ENCODE results near the gene UVRAG.
"Not testable (repeated sequence)": the region's sequence is repeated elsewhere in the genome, so short reads cannot be mapped to it uniquely, and the experiment has no call there.

Gene UVRAG

DNA sequence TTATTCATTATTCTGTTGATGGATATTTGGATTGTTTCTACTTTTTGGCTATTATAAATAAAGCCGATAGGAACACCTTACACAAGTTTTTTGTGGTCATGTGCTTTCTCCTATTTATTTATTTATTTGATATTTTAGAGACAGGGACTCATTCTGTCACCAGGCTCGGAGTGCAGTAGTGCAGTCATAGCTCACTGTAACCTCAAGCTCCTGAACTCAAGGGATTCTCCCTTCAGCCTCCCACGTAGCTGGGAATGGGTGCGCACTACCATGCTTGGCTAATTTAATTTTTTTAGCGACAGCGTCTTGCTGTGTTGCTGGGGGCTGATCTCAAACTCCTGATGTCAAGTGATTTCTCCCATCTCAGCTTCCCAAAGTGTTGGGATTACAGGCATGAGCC is 135.1 kb downstream of the UVRAG start:
- no peak for ATAC-seq (replicated peaks)
- H3K9me3 Mint-ChIP-seq: no peaks in the 10 kb centered on the region
- H3K27ac Mint-ChIP-seq: no peak overlapping the region
- no peak for DNase-seq
- H3K4me3 Mint-ChIP-seq: no peak overlapping the region
- peaks cover 18 to 39% of the 10 kb centered on the region in 2 donors for H3K36me3 Mint-ChIP-seq
- H3K4me1 Mint-ChIP-seq: peaks cover 42 to 45% of the 10 kb centered on the region in 2 donors
- H3K27me3 Mint-ChIP-seq: no peaks in the 10 kb centered on the region

DNA sequence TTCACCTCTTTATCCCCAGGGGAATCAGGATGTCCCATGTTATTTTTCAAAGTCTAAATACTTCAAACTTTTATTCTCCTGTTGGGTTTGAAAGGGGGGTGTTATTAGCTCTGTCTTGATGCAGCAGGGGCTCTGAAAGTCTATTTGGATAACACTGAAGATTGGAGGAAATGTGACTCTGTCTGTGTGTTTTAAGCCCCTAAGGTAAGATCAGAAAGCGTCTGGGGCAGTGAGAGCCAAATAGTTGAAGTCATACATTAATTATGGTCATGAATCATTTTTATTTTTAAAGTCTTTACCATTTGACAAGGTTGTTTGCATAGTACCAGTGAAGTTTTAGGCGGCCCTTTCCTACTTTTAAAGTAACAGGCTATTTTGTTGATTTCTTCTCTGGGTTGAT is 139.0 kb downstream of the UVRAG start:
- peak overlapping the region; percentile 47 for H3K27ac Mint-ChIP-seq
- no peak overlapping the region for H3K4me3 Mint-ChIP-seq
- no peak for DNase-seq

DNA sequence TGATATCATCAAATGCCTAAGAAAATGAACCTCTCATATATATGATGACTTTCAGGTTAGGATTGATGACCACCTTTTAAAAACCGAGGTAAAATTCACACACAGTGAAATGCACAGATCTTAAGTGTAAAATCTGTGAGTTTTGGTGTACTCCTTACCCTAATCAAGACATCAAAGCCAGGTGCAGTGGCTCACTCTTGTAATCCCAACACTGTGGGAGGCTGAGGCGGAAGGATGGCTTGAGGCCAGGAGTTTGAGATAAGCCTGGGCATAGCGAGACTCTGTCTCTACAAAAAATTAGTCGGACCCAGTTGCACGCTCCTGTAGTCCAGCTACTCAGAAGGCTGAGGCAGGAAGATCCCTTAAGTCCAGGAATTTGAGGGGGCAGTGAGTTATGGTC is 140.4 kb downstream of the UVRAG start:
- H3K4me3 Mint-ChIP-seq: no peak overlapping the region
- H3K27ac Mint-ChIP-seq: no peak overlapping the region
- DNase-seq: no peak
- H3K4me1 Mint-ChIP-seq: peaks cover 25 to 58% of the 10 kb centered on the region in 2 donors
- no peak for ATAC-seq (replicated peaks)
- H3K9me3 Mint-ChIP-seq: no peaks in the 10 kb centered on the region
- H3K36me3 Mint-ChIP-seq: peaks cover 32 to 41% of the 10 kb centered on the region in 2 donors
- no peaks in the 10 kb centered on the region for H3K27me3 Mint-ChIP-seq

More for the DNA sequence above, 139.0 kb downstream of the UVRAG start:
- ATAC-seq (replicated peaks): no peak
- H3K4me1 Mint-ChIP-seq: peaks cover 25 to 51% of the 10 kb centered on the region in 2 donors
- peaks cover 29 to 35% of the 10 kb centered on the region in 2 donors for H3K36me3 Mint-ChIP-seq
- no peaks in the 10 kb centered on the region for H3K27me3 Mint-ChIP-seq
- no peaks in the 10 kb centered on the region for H3K9me3 Mint-ChIP-seq

DNA sequence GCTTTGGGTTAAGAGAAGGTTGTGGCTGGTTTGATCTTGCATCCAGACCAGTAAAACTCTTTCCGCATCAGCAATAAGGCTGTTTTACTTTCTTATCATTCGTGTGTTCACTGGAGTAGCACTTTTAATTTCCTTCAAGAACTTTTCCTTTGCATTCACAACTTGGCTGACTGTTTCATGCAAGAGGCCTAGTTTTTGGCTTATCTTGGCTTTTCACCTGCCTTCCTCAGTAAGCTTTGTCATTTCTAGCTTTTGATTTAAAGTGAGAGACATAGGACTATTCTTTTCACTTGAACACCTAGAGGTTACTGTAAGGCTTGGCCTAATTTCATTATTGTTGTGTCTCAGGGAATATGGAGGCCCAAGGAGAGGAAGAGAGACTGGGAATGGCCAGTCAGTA is 144.5 kb downstream of the UVRAG start:
- peaks cover 12 to 47% of the 10 kb centered on the region in 2 donors for H3K4me1 Mint-ChIP-seq
- H3K4me3 Mint-ChIP-seq: no peak overlapping the region
- ATAC-seq (replicated peaks) (no peak), DNase-seq (no peak)
- peak overlapping the region; percentile 86 for H3K27ac Mint-ChIP-seq
- no peaks in the 10 kb centered on the region for H3K27me3 Mint-ChIP-seq
- peaks cover 26 to 33% of the 10 kb centered on the region in 2 donors for H3K36me3 Mint-ChIP-seq
- no peaks in the 10 kb centered on the region for H3K9me3 Mint-ChIP-seq

DNA sequence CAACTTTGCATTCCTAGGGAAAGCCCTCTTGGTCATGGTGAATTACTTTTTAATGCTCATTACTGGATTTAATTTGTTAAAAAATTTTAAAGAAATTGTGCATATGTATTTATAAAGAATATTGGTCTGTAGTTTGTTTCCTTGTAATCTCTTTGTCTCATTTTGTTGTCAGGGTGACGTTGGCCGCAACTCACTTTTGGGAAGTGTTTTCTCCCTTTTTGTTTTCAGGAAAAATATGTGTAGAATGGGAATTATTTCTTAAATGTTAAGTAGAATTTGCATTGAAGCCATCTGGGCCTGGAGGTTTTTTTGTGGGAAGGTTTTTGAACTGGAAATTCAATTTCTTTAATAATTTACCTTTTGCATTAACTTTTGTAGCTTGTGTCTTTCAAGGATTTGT is 149.1 kb downstream of the UVRAG start:
- Mint-ChIP-seq H3K36me3 (peaks cover 23 to 43% of the 10 kb centered on the region in 2 donors), H3K4me1 (peaks cover 17 to 31% of the 10 kb centered on the region in 2 donors), H3K27me3 (no peaks in the 10 kb centered on the region), H3K9me3 (no peaks in the 10 kb centered on the region), H3K27ac (no peak overlapping the region), H3K4me3 (no peak overlapping the region)
- DNase-seq: no peak
- ATAC-seq (replicated peaks): no peak

DNA sequence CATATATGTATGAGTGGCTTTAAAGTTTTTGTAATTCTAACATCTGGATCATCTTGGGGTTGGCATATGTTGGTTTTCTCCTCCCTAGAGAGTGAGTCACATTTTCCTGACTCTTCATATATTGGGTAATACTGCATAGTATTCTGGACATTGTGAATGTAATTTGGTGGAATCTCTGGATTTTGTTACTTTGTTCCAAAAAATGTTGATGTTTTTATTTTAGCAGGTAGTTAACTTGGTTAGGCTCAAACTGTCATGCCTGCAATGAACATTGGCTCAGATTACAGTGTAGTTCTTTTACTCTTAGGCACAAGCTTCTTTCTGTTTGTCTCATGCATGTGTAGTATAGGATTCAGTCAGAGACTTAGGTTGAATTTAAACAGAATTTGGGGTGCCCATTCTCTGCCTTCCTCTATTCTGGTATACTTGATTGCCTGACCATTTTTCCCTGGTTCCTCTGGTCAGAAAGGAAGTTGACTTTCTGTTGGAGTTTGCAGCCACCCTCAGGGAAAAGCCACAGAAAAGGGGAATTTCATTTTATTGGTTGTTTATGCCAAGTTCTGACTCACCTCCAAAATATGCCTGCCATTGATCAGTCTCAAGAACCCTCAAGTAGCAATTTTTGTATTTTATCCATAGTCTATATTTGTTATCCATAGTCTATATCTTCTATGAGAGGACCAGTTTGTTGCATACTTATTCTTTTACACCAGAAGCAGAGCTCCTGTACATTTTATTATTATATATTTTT is 151.7 kb downstream of the UVRAG start:
- Mint-ChIP-seq H3K27me3 (no peaks in the 10 kb centered on the region), H3K9me3 (no peaks in the 10 kb centered on the region), H3K4me3 (no peak overlapping the region), H3K36me3 (peaks cover 37 to 58% of the 10 kb centered on the region in 2 donors), H3K27ac (peak overlapping the region; percentile 56), H3K4me1 (peaks cover 17 to 34% of the 10 kb centered on the region in 2 donors)
- DNase-seq: no peak
- peak; percentile 59 to 84 for ATAC-seq (replicated peaks)

DNA sequence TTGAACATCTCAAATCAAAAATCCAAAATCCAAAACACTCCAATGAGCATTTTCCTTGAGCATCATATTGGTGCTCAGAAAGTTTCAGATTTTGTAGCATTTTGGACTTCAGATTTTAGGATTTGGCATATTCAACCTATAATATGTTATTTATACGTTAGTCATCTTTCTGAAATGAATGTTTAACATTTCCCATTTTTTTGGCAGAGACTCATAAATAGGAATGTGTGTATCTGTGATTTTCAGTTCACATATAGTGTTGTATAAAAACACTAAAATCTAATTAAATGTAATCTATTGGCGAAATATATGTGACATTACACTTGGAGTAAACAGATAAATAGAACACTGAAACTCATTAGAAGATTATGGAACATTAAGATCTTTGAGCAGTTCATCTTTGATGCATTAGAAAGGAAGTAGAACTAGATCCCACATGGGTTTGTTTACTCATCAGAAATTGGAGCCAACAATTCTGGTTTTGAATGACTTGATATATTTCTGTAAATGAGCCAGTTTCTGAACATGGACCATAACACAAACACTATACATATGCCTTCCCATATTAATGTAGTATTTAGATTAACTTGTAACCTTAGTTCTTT is 153.1 kb downstream of the UVRAG start:
- H3K9me3 Mint-ChIP-seq: peaks cover 5 to 7% of the 10 kb centered on the region in 2 donors
- DNase-seq: no peak
- no peaks in the 10 kb centered on the region for H3K27me3 Mint-ChIP-seq
- peaks cover 46 to 69% of the 10 kb centered on the region in 2 donors for H3K36me3 Mint-ChIP-seq
- H3K4me3 Mint-ChIP-seq: no peak overlapping the region
- no peak overlapping the region for H3K27ac Mint-ChIP-seq
- peaks cover 18 to 43% of the 10 kb centered on the region in 2 donors for H3K4me1 Mint-ChIP-seq
- no peak for ATAC-seq (replicated peaks)

DNA sequence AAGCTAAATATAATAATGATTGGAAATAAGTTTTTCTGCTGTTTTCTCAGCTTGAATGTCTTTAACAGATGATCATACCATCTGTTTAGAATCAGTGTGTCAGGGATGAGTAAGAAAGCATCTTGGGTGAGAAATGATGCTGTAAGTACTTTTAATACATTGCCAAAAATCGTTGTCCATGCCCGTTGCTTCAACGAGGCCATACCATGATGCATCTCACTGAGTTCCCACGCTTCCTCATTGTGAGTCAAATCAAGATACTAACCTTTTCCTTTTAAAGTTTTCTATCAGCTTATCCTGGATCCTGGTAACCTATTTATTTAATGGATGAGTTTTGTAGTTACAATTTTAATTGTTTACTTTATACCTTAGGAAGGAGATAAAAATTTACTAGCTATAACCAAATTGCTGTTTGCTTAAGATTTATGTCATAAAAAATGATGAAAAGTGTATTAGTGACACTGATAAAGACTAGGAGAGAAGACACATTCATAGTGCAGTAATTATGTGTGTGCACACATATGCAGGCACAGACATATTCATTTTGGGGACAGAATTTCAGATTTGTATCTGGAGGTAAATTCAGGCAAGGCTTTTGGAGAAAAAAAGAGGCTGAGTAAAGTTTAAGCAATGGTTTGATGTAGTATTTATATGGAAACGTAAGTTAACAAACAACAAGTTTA is 154.8 kb downstream of the UVRAG start:
- Mint-ChIP-seq H3K9me3 (peaks cover 9 to 10% of the 10 kb centered on the region in 2 donors), H3K4me1 (peaks cover 22 to 43% of the 10 kb centered on the region in 2 donors), H3K4me3 (no peak overlapping the region), H3K27ac (peak overlapping the region; percentile 4), H3K27me3 (no peaks in the 10 kb centered on the region), H3K36me3 (peaks cover 53 to 71% of the 10 kb centered on the region in 2 donors)
- no peak for DNase-seq
- no peak for ATAC-seq (replicated peaks)

DNA sequence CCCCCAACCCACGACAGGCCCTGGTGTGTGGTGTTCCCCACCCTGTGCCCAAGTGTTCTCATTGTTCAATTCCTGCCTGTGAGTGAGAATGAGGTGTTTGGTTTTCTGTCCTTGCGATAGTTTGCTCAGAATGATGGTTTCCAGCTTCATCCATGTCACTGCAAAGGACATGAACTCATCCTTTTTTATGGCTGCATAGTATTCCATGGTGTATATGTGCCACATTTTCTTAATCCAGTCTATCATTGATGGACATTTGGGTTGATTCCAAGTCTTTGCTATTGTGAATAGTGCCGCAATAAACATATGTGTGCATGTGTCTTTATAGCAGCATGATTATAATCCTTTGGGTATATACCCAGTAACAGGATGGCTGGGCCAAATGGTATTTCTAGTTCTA is 158.7 kb downstream of the UVRAG start:
- not testable (repeated sequence) for ATAC-seq (replicated peaks)
- peak overlapping the region; percentile 62 for H3K27ac Mint-ChIP-seq

DNA sequence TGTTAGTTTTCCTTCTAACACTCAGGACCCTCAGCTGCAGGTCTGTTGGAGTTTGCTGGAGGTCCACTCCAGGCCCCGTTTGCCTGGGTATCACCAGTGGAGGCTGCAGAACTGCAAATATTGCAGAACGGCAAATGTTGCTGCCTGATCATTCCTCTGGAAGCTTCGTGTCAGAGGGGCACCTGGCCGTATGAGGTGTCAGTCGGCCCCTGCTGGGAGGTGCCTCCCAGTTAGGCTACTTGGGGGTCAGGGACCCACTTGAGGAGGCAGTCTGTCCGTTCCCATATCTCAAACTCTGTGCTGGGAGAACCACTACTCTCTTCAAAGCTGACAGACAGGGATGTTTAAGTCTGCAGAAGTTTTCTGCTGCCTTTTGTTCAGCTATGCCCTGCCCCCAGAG is 164.1 kb downstream of the UVRAG start:
- not testable (repeated sequence) for H3K9me3 Mint-ChIP-seq; DNase-seq; ATAC-seq (replicated peaks); H3K27me3 Mint-ChIP-seq; H3K27ac Mint-ChIP-seq; H3K4me3 Mint-ChIP-seq
- Mint-ChIP-seq H3K36me3 (peaks cover 40 to 70% of the 10 kb centered on the region in 2 donors), H3K4me1 (peaks cover 39 to 71% of the 10 kb centered on the region in 2 donors)

More for the DNA sequence above, 158.7 kb downstream of the UVRAG start:
- H3K4me1 Mint-ChIP-seq: peaks cover 41 to 64% of the 10 kb centered on the region in 2 donors
- H3K4me3 Mint-ChIP-seq, DNase-seq, H3K27me3 Mint-ChIP-seq: not testable (repeated sequence)
- H3K9me3 Mint-ChIP-seq: peaks cover 10% of the 10 kb centered on the region in 2 donors
- H3K36me3 Mint-ChIP-seq: peaks cover 60 to 83% of the 10 kb centered on the region in 2 donors

DNA sequence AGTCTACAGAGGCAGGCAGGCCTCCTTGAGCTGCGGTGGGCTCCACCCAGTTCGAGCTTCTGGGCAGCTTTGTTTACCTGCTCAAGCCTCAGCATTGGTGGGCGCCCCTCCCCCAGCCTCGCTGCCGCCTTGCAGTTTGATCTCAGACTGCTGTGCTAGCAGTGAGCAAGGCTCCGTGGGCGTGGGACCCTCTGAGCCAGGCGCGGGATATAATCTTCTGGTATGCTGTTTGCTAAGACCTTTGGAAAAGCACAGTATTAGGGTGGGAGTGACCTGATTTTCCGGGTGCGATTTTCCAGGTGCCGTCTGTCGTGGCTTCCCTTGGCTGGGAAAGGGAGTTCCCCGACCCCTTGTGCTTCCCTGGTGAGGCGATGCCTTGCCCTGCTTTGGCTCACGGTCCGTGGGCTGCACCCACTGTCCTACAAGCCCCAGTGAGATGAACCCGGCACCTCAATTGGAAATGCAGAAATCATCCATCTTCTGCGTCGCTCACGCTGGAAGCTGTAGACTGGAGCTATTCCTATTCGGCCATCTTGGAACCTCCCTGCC is 164.5 kb downstream of the UVRAG start:
- DNase-seq; ATAC-seq (replicated peaks); H3K4me3 Mint-ChIP-seq; H3K9me3 Mint-ChIP-seq; H3K27me3 Mint-ChIP-seq; H3K27ac Mint-ChIP-seq: not testable (repeated sequence)
- H3K4me1 Mint-ChIP-seq: peaks cover 39 to 69% of the 10 kb centered on the region in 2 donors
- H3K36me3 Mint-ChIP-seq: peaks cover 39 to 71% of the 10 kb centered on the region in 2 donors

DNA sequence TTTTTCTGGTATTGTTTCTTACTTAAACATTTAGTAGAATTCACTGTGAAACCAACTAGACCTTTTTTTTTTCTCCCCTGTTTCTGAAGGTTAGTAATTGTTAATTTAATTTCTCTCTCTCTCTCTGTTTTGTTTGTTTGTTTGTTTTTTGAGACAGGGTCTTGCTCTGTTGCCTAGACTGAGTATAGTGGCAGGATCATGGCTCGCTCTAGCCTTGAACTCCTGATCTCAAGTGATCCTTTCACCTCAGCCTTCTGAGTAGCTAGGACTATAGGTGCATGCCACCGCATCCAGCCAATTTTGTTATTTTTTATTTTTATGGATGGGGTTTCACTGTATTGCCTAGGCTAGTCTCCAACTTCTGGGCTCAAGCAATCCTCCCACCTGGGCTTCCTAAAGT is 165.0 kb downstream of the UVRAG start:
- H3K4me1 Mint-ChIP-seq: peaks cover 37 to 64% of the 10 kb centered on the region in 2 donors
- DNase-seq (no peak), ATAC-seq (replicated peaks) (no peak)
- H3K36me3 Mint-ChIP-seq: peaks cover 35 to 70% of the 10 kb centered on the region in 2 donors
- no peak overlapping the region for H3K27ac Mint-ChIP-seq
- no peaks in the 10 kb centered on the region for H3K9me3 Mint-ChIP-seq
- no peak overlapping the region for H3K4me3 Mint-ChIP-seq
- no peaks in the 10 kb centered on the region for H3K27me3 Mint-ChIP-seq

DNA sequence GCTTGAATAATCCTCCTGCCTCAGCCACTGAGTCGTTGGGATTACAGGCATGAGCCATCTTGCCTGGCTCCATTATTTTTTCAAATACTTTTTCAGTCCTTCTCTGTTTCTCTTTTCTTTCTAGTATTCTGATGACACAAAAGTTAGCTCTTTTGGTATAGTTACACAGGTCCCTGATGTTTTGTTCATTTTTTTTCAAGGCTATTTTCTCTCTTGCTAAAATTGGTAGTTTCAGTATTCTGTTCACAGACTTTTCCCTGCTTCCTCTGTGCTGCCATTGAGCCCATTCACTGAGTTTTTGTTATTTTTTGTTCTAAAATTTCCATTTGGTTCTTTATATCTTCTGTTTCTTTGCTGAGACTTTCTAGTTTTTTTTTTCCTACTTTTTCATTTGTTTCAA is 166.5 kb downstream of the UVRAG start:
- no peak for ATAC-seq (replicated peaks)
- Mint-ChIP-seq H3K27me3 (no peaks in the 10 kb centered on the region), H3K27ac (peak overlapping the region; percentile 93), H3K4me1 (peaks cover 28 to 50% of the 10 kb centered on the region in 2 donors), H3K9me3 (no peaks in the 10 kb centered on the region), H3K36me3 (peaks cover 29 to 62% of the 10 kb centered on the region in 2 donors), H3K4me3 (peak overlapping the region in 1 of 2 donors; percentile 32)
- no peak for DNase-seq

DNA sequence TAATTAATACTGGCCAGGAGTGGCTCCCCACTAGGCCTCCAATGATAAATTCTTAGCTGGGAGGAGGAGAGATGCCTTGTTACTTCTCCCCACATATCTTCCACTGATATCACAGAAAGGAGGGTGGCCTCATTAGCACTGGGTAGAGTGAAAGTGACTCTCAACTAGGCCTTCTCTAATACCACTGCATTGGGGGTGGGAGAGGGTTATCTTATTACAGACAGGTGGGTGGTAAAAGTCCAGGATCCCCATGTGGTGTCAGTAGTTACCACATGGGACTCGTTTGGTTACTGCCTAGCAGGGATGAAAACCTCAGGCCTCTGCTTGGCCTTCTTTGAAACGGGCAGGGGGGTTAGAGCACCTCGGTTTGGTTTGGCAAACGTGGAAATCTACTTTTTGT is 167.3 kb downstream of the UVRAG start:
- DNase-seq (no peak), ATAC-seq (replicated peaks) (no peak)
- H3K27me3 Mint-ChIP-seq: no peaks in the 10 kb centered on the region
- peaks cover 22 to 43% of the 10 kb centered on the region in 2 donors for H3K4me1 Mint-ChIP-seq
- H3K36me3 Mint-ChIP-seq: peaks cover 32 to 62% of the 10 kb centered on the region in 2 donors
- H3K27ac Mint-ChIP-seq: peak overlapping the region; percentile 93
- no peak overlapping the region for H3K4me3 Mint-ChIP-seq
- no peaks in the 10 kb centered on the region for H3K9me3 Mint-ChIP-seq

Data from stimulated activated naive B cell treated with anti-CD40 and anti-IgM and Interleukin-4, amounts not matched to agents 10 μg/mL and 1 μg/mL and 100 μg/mL, for 72 hours (primary cell).